ENCODE measurements around the gene SF3B4. TPM values are rescaled to one million over a fixed set of nuclear protein-coding genes. Genes with fewer than 3 reads are reported as not detected.
A peak's percentile ranks its signal among the peaks of the same experiment; 100 is the strongest.

Gene SF3B4
- total and polyA plus RNA-seq, 12 donors: 12.6 to 31.9 (median 24.3) TPM

- TF ChIP-seq CTCF (IDR thresholded peaks at IDR 0.05): no peak
- Histone ChIP-seq H3K27ac (peak within 1 kb of the TSS; percentile 63 to 92 (median 87)), H3K27me3 (no peaks in the 10 kb centered on the region), H3K4me1 (peaks cover 4 to 15% (median 10%) of the 10 kb centered on the region in 9 donors), H3K9me3 (no peaks in the 10 kb centered on the region), H3K4me3 (peak within 1 kb of the TSS; percentile 36 to 76 (median 64)), H3K36me3 (no peaks in the 10 kb centered on the region)
- WGBS, 2 donors: 3 to 5% methylated on average over 65 of the region's 65 CpGs
- DNase-seq (peak; percentile 92 to 95), ATAC-seq (peak; percentile 98 to 100 (median 100))
- intact Hi-C loops (cut with DNase I): loop anchor here in 4 of 10 donors (5.0 to 10.0 kb wide), 5 partner anchors 33 to 155 kb away; partner anchors contain the start of gene MTMR11 (in 1 of the 4)
Observed at GRCh38 chr1:149899460-149900284, 27.9 kb downstream of the SF3B4 start, which contains the start of gene BOLA1. Gene BOLA1 (plus strand): TSS chr1:149899568. CDS start chr1:149900060, 492 bp downstream.

GRCh38 chr1:149896575-149896974, 31.0 kb downstream of the SF3B4 start:
- ATAC-seq (no peak), DNase-seq (no peak)
- TF ChIP-seq CTCF (IDR thresholded peaks at IDR 0.05): no peak
- H3K27me3 ChIP-seq: no peaks in the 10 kb centered on the region
- no peak overlapping the region for H3K4me3 ChIP-seq
- no peaks in the 10 kb centered on the region for H3K9me3 ChIP-seq
- H3K27ac ChIP-seq: no peak overlapping the region
- WGBS, 2 donors: 86 to 92% methylated on average over 4 of the region's 4 CpGs
- peaks cover 4 to 15% (median 10%) of the 10 kb centered on the region in 9 donors for H3K4me1 ChIP-seq
- intact Hi-C loops (cut with DNase I): loop anchor here in 3 of 10 donors (5.0 to 10.0 kb wide), 3 partner anchors 36 to 158 kb away; partner anchors contain the start of gene MTMR11 (in 1 of the 3)
- no peaks in the 10 kb centered on the region for H3K36me3 ChIP-seq

DNA sequence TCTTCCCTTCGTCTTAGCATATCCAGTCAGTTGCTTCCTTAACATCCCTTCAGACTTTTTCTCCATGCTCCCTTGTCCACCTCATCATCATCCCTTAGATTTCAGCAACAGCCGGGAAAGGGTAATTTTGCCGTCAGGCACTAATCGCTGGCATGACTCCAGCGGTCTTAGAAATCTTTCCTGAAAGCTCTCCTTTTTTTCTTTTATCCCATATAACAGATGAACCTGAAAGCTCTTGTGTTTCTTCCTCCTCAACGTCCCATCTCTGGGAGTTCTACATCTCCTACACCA, 38.7 kb downstream of the SF3B4 start:
- Histone ChIP-seq H3K36me3 (no peaks in the 10 kb centered on the region), H3K9me3 (no peaks in the 10 kb centered on the region), H3K4me3 (peak overlapping the region; percentile 55 to 95 (median 69)), H3K4me1 (peaks cover 0 to 29% (median 20%) of the 10 kb centered on the region in 9 donors), H3K27ac (peak overlapping the region; percentile 89 to 100 (median 98)), H3K27me3 (no peaks in the 10 kb centered on the region)
- 17 to 23% methylated on average over 6 of the region's 6 CpGs for WGBS, 2 donors
- ATAC-seq (no peak), DNase-seq (no peak)
- no peak for TF ChIP-seq CTCF (IDR thresholded peaks at IDR 0.05)
- intact Hi-C loops (cut with DNase I): loop anchor here in 2 of 10 donors (2.0 kb wide), 2 partner anchors 38 to 50 kb away; partner anchors contain the start of gene SF3B4 (in 1 of the 2)

DNA sequence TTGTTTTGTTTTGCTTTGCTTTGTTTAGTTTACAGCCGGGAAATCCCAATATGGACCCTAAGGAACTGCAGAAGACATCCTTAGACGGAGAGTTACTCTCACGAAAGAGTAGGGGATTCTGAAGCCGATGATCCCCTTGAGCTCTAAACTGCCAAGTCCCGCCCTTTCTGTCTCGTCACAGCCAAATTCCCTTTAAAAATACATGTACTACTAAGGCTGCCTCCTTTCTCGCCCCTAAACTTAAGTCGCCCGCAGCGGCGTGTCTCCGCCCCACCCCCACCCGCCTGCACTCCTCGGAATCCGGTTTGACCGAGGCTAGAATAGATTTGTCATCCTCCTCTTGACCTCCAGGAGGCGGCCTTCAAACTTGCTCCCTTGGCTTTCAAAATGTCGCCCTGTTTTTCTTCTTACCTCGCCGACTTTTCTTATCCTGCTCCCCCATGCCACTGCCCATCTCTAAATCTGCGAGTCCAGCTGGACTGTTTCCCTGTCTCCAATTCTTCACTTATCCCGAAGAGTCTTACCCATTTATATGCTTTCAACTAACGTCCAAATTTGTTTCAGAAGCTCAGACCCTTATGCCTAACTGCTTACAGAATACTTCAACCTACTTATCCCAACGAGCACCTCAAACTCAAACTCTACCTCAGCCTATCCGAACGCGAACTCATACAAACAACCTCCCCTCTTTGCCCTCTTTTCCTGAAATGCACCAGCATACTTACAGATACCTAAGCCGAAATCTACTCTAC, 39.2 kb downstream of the SF3B4 start:
- H3K4me1 ChIP-seq: peaks cover 0 to 34% (median 25%) of the 10 kb centered on the region in 9 donors
- H3K27me3 ChIP-seq: no peaks in the 10 kb centered on the region
- ATAC-seq (peak; percentile 14 to 56 (median 42)), DNase-seq (peak; percentile 75 to 89)
- no peaks in the 10 kb centered on the region for H3K36me3 ChIP-seq
- H3K9me3 ChIP-seq: no peaks in the 10 kb centered on the region
- TF ChIP-seq CTCF (IDR thresholded peaks at IDR 0.05): peak; percentile 15 to 76 (median 58)
- peak overlapping the region; percentile 55 to 95 (median 69) for H3K4me3 ChIP-seq
- intact Hi-C loops (cut with DNase I): loop anchor here in 2 of 10 donors (2.0 kb wide), 2 partner anchors 38 to 50 kb away; partner anchors contain the start of gene SF3B4 (in 1 of the 2)
- H3K27ac ChIP-seq: peak overlapping the region; percentile 89 to 100 (median 98)
- 2% methylated on average over 28 of the region's 28 CpGs for WGBS, 2 donors
